Activated T-helper 17 cell treated with anti-CD3 and anti-CD28 coated beads, Interleukin-2, amount 50 U/mL, for 72 hours (primary cell): Measurements from ENCODE around the gene GLS. TPM values are rescaled to one million over a fixed set of nuclear protein-coding genes. Genes with fewer than 3 reads are reported as not detected.
"Not testable (repeated sequence)": the region's sequence is repeated elsewhere in the genome, so short reads cannot be mapped to it uniquely, and the experiment has no call there.

Source experiments
- ATAC-seq: fragments of 150-1000 bp; cut with Tn5 transposase; replicated peaks from 2 replicates; pipeline ENCODE4 v1.10.0; 2021; ENCODE audit warnings: mild to moderate bottlenecking, moderate library complexity
- H3K27ac Mint-ChIP-seq: one replicate; pipeline ENCODE4 v1.8.0; 2022; ENCODE audit warnings: mixed read lengths
- H3K27me3 Mint-ChIP-seq: one replicate; pipeline ENCODE4 v1.8.0; 2022; ENCODE audit warnings: mixed read lengths
- H3K36me3 Mint-ChIP-seq: one replicate; pipeline ENCODE4 v1.8.0; 2022; ENCODE audit warnings: low read depth, mild to moderate bottlenecking, mixed read lengths
- H3K4me1 Mint-ChIP-seq: one replicate; pipeline ENCODE4 v1.8.0; 2022; ENCODE audit warnings: mixed read lengths
- H3K4me3 Mint-ChIP-seq: one replicate; pipeline ENCODE4 v1.8.0; 2022; ENCODE audit warnings: mild to moderate bottlenecking, mixed read lengths
- H3K9me3 Mint-ChIP-seq: one replicate; pipeline ENCODE4 v1.8.0; 2022; ENCODE audit warnings: mixed read lengths
- total RNA-seq, 2 donors: library from RNA; stranded (reverse); gene quantifications; one replicate each; pipeline ENCODE4 v1.2.3, GENCODE V29; 2022

The GLS gene
- total RNA-seq, 2 donors from 2014 or later = 280 to 311 TPM

GRCh38 chr2:190846746-190847145 lies 33.9 kb upstream of the GLS start:
- H3K4me1 Mint-ChIP-seq = peaks cover 20% of the 10 kb centered on the region
- no peak overlapping the region for H3K27ac Mint-ChIP-seq
- no peaks in the 10 kb centered on the region for H3K27me3 Mint-ChIP-seq
- no peak overlapping the region for H3K4me3 Mint-ChIP-seq
- H3K36me3 Mint-ChIP-seq = peaks cover 12% of the 10 kb centered on the region
- ATAC-seq = peak; percentile 9
- H3K9me3 Mint-ChIP-seq = no peaks in the 10 kb centered on the region

- Mint-ChIP-seq H3K27ac (no peak overlapping the region), H3K9me3 (no peaks in the 10 kb centered on the region), H3K4me1 (peaks cover 11% of the 10 kb centered on the region), H3K27me3 (no peaks in the 10 kb centered on the region), H3K4me3 (no peak overlapping the region), H3K36me3 (peaks cover 11% of the 10 kb centered on the region)
- ATAC-seq = no peak
Observed at GRCh38 chr2:190847504-190848081, 33.0 kb upstream of the GLS start.

GRCh38 chr2:190849774-190850173 lies 30.8 kb upstream of the GLS start:
- no peak overlapping the region for H3K27ac Mint-ChIP-seq
- H3K9me3 Mint-ChIP-seq = no peaks in the 10 kb centered on the region
- H3K4me1 Mint-ChIP-seq = peaks cover under 1% of the 10 kb centered on the region
- H3K27me3 Mint-ChIP-seq = no peaks in the 10 kb centered on the region
- H3K4me3 Mint-ChIP-seq = no peak overlapping the region
- ATAC-seq = no peak
- H3K36me3 Mint-ChIP-seq = peaks cover under 1% of the 10 kb centered on the region

GRCh38 chr2:190853022-190853421 lies 27.6 kb upstream of the GLS start:
- ATAC-seq, H3K9me3 Mint-ChIP-seq, H3K27ac Mint-ChIP-seq, H3K36me3 Mint-ChIP-seq, H3K27me3 Mint-ChIP-seq, H3K4me1 Mint-ChIP-seq, H3K4me3 Mint-ChIP-seq: not testable (repeated sequence)

- H3K27me3 Mint-ChIP-seq = no peaks in the 10 kb centered on the region
- no peak overlapping the region for H3K4me3 Mint-ChIP-seq
- H3K36me3 Mint-ChIP-seq = no peaks in the 10 kb centered on the region
- no peaks in the 10 kb centered on the region for H3K9me3 Mint-ChIP-seq
- peak overlapping the region; percentile 31 for H3K27ac Mint-ChIP-seq
- peak; percentile 42 for ATAC-seq
- H3K4me1 Mint-ChIP-seq = no peaks in the 10 kb centered on the region
Observed at GRCh38 chr2:190853531-190854383, 26.9 kb upstream of the GLS start.

GRCh38 chr2:190854726-190855125 lies 25.9 kb upstream of the GLS start:
- Mint-ChIP-seq H3K27me3 (no peaks in the 10 kb centered on the region), H3K4me3 (no peak overlapping the region), H3K9me3 (no peaks in the 10 kb centered on the region), H3K4me1 (no peaks in the 10 kb centered on the region), H3K27ac (no peak overlapping the region), H3K36me3 (no peaks in the 10 kb centered on the region)
- ATAC-seq = no peak

GRCh38 chr2:190855245-190855644 lies 25.4 kb upstream of the GLS start:
- Mint-ChIP-seq H3K27me3 (no peaks in the 10 kb centered on the region), H3K27ac (no peak overlapping the region), H3K4me1 (no peaks in the 10 kb centered on the region), H3K4me3 (no peak overlapping the region), H3K9me3 (no peaks in the 10 kb centered on the region), H3K36me3 (no peaks in the 10 kb centered on the region)
- ATAC-seq = no peak

GRCh38 chr2:190856985-190857384 lies 23.6 kb upstream of the GLS start:
- no peaks in the 10 kb centered on the region for H3K36me3 Mint-ChIP-seq
- H3K4me1 Mint-ChIP-seq = peaks cover 3% of the 10 kb centered on the region
- H3K9me3 Mint-ChIP-seq = no peaks in the 10 kb centered on the region
- ATAC-seq = peak; percentile 14
- no peak overlapping the region for H3K4me3 Mint-ChIP-seq
- H3K27me3 Mint-ChIP-seq = no peaks in the 10 kb centered on the region
- H3K27ac Mint-ChIP-seq = no peak overlapping the region

GRCh38 chr2:190858817-190859216 lies 21.8 kb upstream of the GLS start:
- Mint-ChIP-seq H3K4me1 (peaks cover 19% of the 10 kb centered on the region), H3K9me3 (no peaks in the 10 kb centered on the region), H3K27me3 (no peaks in the 10 kb centered on the region), H3K4me3 (no peak overlapping the region), H3K27ac (no peak overlapping the region), H3K36me3 (no peaks in the 10 kb centered on the region)
- ATAC-seq = no peak

GRCh38 chr2:190859347-190860297 lies 21.0 kb upstream of the GLS start:
- ATAC-seq = no peak
- no peaks in the 10 kb centered on the region for H3K27me3 Mint-ChIP-seq

GRCh38 chr2:190860985-190861680 lies 19.5 kb upstream of the GLS start:
- H3K27ac Mint-ChIP-seq = no peak overlapping the region
- peak overlapping the region; percentile 19 for H3K4me3 Mint-ChIP-seq
- H3K27me3 Mint-ChIP-seq = no peaks in the 10 kb centered on the region
- H3K9me3 Mint-ChIP-seq = no peaks in the 10 kb centered on the region
- no peaks in the 10 kb centered on the region for H3K36me3 Mint-ChIP-seq
- peaks cover 19% of the 10 kb centered on the region for H3K4me1 Mint-ChIP-seq
- no peak for ATAC-seq

More at GRCh38 chr2:190859347-190860297, 21.0 kb upstream of the GLS start:
- peaks cover 19% of the 10 kb centered on the region for H3K4me1 Mint-ChIP-seq
- no peak overlapping the region for H3K4me3 Mint-ChIP-seq
- H3K27ac Mint-ChIP-seq = no peak overlapping the region
- no peaks in the 10 kb centered on the region for H3K9me3 Mint-ChIP-seq
- no peaks in the 10 kb centered on the region for H3K36me3 Mint-ChIP-seq

GRCh38 chr2:190862128-190862527 lies 18.5 kb upstream of the GLS start:
- not testable (repeated sequence) for H3K36me3 Mint-ChIP-seq, H3K9me3 Mint-ChIP-seq, H3K27me3 Mint-ChIP-seq
- Mint-ChIP-seq H3K27ac (peak overlapping the region; percentile 58), H3K4me3 (peak overlapping the region; percentile 19), H3K4me1 (peaks cover 19% of the 10 kb centered on the region)
- peak; percentile 84 for ATAC-seq

- Mint-ChIP-seq H3K4me3 (peak overlapping the region; percentile 19), H3K36me3 (no peaks in the 10 kb centered on the region), H3K9me3 (no peaks in the 10 kb centered on the region), H3K27ac (peak overlapping the region; percentile 58), H3K4me1 (peaks cover 19% of the 10 kb centered on the region), H3K27me3 (no peaks in the 10 kb centered on the region)
- ATAC-seq = peak; percentile 61
Observed at GRCh38 chr2:190862571-190862991, 18.0 kb upstream of the GLS start.

GRCh38 chr2:190863946-190864345 lies 16.7 kb upstream of the GLS start:
- H3K4me3 Mint-ChIP-seq = no peak overlapping the region
- no peaks in the 10 kb centered on the region for H3K27me3 Mint-ChIP-seq
- H3K36me3 Mint-ChIP-seq = no peaks in the 10 kb centered on the region
- H3K27ac Mint-ChIP-seq = no peak overlapping the region
- no peak for ATAC-seq
- H3K4me1 Mint-ChIP-seq = peaks cover 19% of the 10 kb centered on the region
- no peaks in the 10 kb centered on the region for H3K9me3 Mint-ChIP-seq
